LNCaP clone FGC (cell line): ENCODE measurements around the gene RGS7.

Experiments
- DNase-seq: peaks from one replicate; pipeline ENCODE4 v3.0.0-alpha.2; 2011; ENCODE audit warnings: low read depth
- H3K4me3 ChIP-seq: 2 replicates; pipeline ENCODE4 v1.5.1; 2011; ENCODE audit warnings: mild to moderate bottlenecking, low read depth, low read length, control low read depth
- TF ChIP-seq, protein P1 (sequence below): IDR thresholded peaks from 2 replicates; pipeline ENCODE4 v1.5.1; 2012; ENCODE audit warnings: mild to moderate bottlenecking; ENCODE audit not compliant: control insufficient read depth, insufficient read depth; ENCODE audit errors: extremely low read depth

The RGS7 gene

DNA sequence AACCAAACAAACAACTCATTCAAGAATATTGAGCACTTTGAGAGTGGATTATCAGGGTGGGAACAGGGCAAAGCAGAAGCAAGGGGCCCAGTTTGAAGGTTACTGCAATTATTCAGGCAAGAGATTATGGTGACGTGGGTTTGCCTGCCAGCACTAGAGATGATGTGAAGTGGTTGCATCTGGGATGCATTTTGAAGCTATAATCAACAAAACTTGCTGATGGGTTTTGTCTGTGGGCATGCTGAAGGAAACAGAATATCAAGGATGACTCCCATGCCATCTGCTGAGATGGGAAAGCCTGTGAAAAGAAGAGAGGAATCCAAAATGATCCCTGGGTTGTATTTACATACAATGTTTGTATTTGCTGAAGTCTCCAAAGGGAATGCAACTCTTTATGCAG is 520.7 kb downstream of the RGS7 start:
- TF ChIP-seq, protein P1, sequence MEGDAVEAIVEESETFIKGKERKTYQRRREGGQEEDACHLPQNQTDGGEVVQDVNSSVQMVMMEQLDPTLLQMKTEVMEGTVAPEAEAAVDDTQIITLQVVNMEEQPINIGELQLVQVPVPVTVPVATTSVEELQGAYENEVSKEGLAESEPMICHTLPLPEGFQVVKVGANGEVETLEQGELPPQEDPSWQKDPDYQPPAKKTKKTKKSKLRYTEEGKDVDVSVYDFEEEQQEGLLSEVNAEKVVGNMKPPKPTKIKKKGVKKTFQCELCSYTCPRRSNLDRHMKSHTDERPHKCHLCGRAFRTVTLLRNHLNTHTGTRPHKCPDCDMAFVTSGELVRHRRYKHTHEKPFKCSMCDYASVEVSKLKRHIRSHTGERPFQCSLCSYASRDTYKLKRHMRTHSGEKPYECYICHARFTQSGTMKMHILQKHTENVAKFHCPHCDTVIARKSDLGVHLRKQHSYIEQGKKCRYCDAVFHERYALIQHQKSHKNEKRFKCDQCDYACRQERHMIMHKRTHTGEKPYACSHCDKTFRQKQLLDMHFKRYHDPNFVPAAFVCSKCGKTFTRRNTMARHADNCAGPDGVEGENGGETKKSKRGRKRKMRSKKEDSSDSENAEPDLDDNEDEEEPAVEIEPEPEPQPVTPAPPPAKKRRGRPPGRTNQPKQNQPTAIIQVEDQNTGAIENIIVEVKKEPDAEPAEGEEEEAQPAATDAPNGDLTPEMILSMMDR: no peak
- no peak for DNase-seq
- H3K4me3 ChIP-seq: no peak overlapping the region

DNA sequence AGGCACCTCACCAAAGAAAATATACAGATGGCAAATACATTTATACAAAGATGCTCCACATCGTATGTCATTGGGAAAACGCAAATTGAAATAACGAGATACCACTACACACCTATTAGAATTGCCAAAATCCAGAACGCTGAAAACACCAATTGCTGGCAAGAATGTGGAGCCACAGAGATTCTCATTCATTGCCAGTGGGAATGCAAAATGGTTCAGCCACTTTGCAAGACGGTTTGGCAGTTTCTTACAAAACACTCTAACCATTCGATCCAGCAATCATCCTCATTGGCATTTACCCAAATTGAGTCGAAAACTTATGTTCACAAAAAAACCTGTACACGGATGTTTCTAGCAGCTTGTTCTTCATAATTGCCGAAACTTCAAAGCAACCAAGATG is 521.7 kb downstream of the RGS7 start:
- H3K4me3 ChIP-seq: no peak overlapping the region
- DNase-seq: no peak
- TF ChIP-seq, protein P1: no peak

DNA sequence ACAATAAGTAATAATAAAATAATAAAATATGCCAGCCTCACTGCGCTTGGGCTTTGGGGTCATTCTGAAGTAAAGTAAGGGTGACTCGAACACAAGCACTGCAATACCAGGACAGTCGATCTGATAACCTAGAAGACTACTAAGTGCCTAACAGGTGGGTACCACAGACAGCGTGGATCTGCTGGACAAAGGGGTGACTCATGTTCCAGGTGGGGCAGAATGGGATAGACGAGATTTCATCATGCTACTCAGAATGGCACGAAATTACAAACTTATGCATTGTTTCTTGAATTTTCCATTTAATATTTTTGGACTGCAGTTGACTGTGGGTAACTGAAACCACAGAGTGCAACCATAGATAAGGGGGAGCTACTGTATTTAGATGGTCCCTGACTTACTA is 523.9 kb downstream of the RGS7 start:
- no peak overlapping the region for H3K4me3 ChIP-seq
- DNase-seq: no peak
- TF ChIP-seq, protein P1: no peak

DNA sequence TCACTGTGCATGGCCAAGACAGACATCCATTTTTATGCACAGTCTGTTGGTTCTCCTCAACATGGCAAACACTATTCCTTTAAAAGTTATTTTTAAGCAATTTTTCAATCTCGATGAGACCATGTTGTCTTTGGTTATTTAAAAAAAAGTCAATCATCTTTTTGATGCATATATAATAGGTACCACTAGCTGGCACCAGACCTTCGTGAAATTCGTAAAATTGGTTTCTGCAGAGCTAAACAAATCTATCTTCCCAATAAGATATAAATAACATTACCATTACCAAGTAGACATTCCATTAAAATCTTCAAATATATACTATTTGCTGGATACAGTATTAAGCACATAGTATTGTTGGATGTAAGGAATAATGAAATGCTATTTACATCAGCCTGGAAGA is 525.1 kb downstream of the RGS7 start:
- no peak overlapping the region for H3K4me3 ChIP-seq
- no peak for DNase-seq
- TF ChIP-seq, protein P1: peak; percentile 15; the same call in 1 of the 2 replicates

DNA sequence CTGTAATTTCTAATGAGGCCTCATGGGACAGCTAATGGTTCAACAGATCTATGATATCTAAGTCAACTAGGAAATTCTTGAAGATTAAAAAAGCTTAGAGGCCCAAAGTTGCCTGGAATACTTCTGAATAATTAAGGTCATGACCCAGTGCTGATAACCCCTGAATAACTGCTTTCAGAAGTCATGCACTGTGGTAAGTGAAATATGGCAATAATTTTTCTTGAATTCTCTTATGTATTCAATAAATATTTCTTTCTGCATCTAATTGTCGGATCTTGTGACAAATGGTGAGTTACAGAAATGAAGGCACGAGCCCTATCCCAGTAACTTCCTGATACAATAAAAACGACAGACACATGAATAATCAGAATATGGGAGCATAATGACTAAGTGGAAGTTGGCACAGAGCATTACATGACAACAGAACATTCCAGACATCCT is 525.8 kb downstream of the RGS7 start:
- no peak overlapping the region for H3K4me3 ChIP-seq
- TF ChIP-seq, protein P1: no peak
- no peak for DNase-seq

DNA sequence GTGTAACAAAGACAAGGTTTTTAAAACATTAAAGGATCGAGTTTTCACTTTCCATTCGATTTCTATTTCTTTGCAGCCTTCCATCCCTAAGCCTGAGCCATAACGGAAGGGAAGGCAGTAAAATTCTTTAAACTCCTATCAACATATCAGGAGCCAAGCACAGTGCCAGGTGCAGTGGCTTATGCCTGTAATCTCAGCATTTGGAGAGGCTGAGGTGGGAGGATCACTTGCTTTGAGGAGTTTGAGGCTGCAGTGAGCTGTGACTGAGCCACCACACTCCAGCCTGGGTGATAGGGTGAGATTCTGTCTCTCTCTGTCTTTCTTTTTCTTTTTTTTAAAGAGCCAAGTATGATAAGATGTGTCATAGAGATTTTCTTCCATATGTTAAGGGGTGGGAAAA is 527.5 kb downstream of the RGS7 start:
- DNase-seq: no peak
- TF ChIP-seq, protein P1: no peak

DNA sequence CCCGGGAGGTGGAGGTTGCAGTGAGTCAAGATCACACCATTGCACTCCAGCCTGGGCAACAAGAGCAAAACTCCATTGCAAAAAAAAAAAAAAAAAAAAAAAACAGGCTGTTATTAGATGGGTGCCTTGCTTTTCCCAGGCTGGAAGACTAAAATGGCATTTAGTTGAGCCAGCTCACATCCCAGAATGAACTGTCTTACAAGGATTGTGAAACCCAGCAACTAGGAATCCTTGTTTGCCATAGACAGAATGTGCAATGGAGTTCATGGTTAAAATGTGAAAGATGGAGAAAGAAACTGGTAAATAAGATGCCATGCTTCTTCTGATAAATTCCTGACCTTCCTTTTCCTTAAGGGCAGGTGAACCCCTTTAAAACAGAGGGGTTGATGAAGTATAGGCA is 529.2 kb downstream of the RGS7 start:
- no peak overlapping the region for H3K4me3 ChIP-seq
- TF ChIP-seq, protein P1: no peak
- DNase-seq: no peak

More for the DNA sequence above, 527.5 kb downstream of the RGS7 start:
- H3K4me3 ChIP-seq: no peak overlapping the region
